Muscle of arm (tissue), 12 donors: ENCODE results near the gene PRKCA. TPM values are rescaled to one million over a fixed set of nuclear protein-coding genes. Genes with fewer than 3 reads are reported as not detected.
"Not testable (repeated sequence)": the region's sequence is repeated elsewhere in the genome, so short reads cannot be mapped to it uniquely, and the experiment has no call there.

Experiments
- DNase-seq: peaks from one replicate; pipeline ENCODE4 v3.0.0-alpha.2; 2013
- polyA plus RNA-seq, 12 donors: library from polyadenylated mRNA; unstranded; fragments of 120-200 nt; gene quantifications; one replicate each; pipeline ENCODE4 v1.2.1, GENCODE V29; 2013; ENCODE audit not compliant: insufficient read length in 12 of 12

Gene PRKCA
- polyA plus RNA-seq, 12 donors, result 2.5 to 9.1 (median 3.4) TPM; not detected in 1

- no peak for DNase-seq
Measured at GRCh38 chr17:66713533-66714042, 411.2 kb downstream of the PRKCA start.

GRCh38 chr17:66714046-66715023 lies 411.9 kb downstream of the PRKCA start:
- no peak for DNase-seq

- DNase-seq, result no peak
Measured at GRCh38 chr17:66715076-66715675, 412.8 kb downstream of the PRKCA start.

- DNase-seq, result peak; percentile 79
Measured at GRCh38 chr17:66715745-66716156, 413.3 kb downstream of the PRKCA start.

GRCh38 chr17:66716236-66717026 lies 414.0 kb downstream of the PRKCA start:
- peak; percentile 71 for DNase-seq

- no peak for DNase-seq
Measured at GRCh38 chr17:66717641-66718058, 415.2 kb downstream of the PRKCA start.

- no peak for DNase-seq
Measured at GRCh38 chr17:66720027-66720426, 417.6 kb downstream of the PRKCA start.

- DNase-seq, result no peak
Measured at GRCh38 chr17:66720567-66720966, 418.2 kb downstream of the PRKCA start.

GRCh38 chr17:66722341-66722740 lies 419.9 kb downstream of the PRKCA start:
- no peak for DNase-seq

- DNase-seq, result peak; percentile 88
Measured at GRCh38 chr17:66724581-66725341, 422.3 kb downstream of the PRKCA start.

- not testable (repeated sequence) for DNase-seq
Measured at GRCh38 chr17:66725438-66725837, 423.0 kb downstream of the PRKCA start.

- DNase-seq, result no peak
Measured at GRCh38 chr17:66725956-66726355, 423.5 kb downstream of the PRKCA start.

GRCh38 chr17:66726371-66726770 lies 424.0 kb downstream of the PRKCA start:
- DNase-seq, result no peak

GRCh38 chr17:66726846-66727245 lies 424.4 kb downstream of the PRKCA start:
- no peak for DNase-seq

- DNase-seq, result peak; percentile 67
Measured at GRCh38 chr17:66727634-66728570, 425.5 kb downstream of the PRKCA start.

- DNase-seq, result no peak
Measured at GRCh38 chr17:66730461-66730923, 428.1 kb downstream of the PRKCA start.

- DNase-seq, result no peak
Measured at GRCh38 chr17:66733759-66734158, 431.3 kb downstream of the PRKCA start.

GRCh38 chr17:66734186-66734943 lies 432.0 kb downstream of the PRKCA start:
- DNase-seq, result no peak

- DNase-seq, result peak; percentile 85
Measured at GRCh38 chr17:66737524-66737923, 435.1 kb downstream of the PRKCA start.
